NCI-H748 (cell line): Measurements from ENCODE around the gene ALOX5.
A peak's percentile ranks its signal among the peaks of the same experiment; 100 is the strongest.
"Not testable (repeated sequence)": the region's sequence is repeated elsewhere in the genome, so short reads cannot be mapped to it uniquely, and the experiment has no call there.

ENCODE experiments used
- DNase-seq: peaks from one replicate; lab custom pipeline; 2025; ENCODE audit not compliant: unreplicated experiment; lab: John Stamatoyannopoulos, UW

The ALOX5 gene

DNA sequence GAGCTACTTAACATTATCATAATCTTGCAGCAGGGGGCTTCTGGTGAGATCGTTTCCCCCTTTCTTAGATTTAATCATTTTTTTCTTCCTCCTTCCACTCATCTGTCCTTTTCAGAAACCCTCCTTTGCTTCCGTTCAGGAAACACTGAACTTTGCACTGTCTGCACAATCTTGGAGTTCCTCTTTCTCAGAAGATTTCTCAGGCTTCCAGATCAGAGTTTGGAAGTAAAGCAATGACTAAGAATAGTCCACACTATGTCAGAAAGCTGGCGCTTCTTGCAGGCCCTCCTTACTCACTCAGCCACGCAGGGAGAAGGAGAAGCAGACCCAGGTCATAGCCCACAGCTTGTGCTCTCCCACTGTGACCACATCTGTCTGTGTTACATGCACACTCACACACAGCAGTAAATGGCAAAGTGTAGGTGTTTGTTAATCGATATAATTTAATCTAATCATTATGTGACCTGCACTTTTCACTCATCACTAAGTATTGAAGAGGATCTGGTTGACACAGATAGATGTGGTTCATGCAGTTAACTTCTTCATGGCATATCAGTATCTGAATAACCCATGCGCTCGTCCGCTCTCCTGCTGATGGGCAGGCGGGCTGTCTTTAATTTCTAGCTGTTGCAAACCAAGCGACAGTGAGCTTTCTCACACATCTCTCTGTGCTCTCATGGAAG is 30.2 kb downstream of the ALOX5 start:
- DNase-seq, result no peak

GRCh38 chr10:45404770-45405120 is 30.7 kb downstream of the ALOX5 start:
- no peak for DNase-seq

- DNase-seq, result no peak
Measured at GRCh38 chr10:45407542-45407941, 33.5 kb downstream of the ALOX5 start.

- DNase-seq, result no peak
Measured at GRCh38 chr10:45408421-45409319, 34.7 kb downstream of the ALOX5 start.

DNA sequence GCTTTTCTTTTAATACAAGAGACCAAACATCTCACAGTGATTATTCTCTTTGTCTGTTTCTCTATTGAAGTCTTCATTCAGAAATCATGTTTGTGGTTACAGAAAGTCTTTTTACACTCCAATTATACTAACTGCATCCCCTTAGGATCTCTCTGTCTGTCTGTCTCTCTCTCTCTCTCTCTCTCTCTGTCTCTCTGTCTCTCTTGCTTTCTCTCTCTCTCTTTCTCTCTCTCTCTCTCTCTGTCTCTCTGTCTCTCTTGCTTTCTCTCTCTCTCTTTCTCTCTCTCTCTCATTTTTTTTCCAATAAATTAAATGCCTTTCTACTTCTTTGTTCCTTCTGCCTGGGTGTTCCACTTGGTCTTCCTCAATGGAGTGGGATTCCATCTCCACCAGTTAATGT is 35.3 kb downstream of the ALOX5 start:
- DNase-seq, result not testable (repeated sequence)

DNA sequence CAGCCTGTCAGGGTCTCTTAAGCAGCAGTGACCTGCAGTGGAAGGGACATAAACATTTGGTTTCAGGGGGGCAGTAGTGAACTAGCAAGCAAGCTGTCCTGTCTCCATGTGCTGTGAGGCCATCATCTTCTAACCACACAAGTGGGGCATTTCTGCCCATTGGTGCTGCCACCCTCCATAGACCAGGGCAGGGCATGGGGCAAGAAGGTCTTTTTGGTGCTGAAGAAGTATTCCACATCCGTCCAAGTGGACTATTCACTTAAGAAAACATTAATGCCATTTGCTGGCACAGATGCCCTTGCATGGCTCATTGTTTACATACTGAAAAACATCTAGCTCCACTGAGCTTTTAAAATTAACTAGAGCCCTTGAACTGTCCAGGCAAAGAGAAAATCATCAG is 35.8 kb downstream of the ALOX5 start:
- no peak for DNase-seq

DNA sequence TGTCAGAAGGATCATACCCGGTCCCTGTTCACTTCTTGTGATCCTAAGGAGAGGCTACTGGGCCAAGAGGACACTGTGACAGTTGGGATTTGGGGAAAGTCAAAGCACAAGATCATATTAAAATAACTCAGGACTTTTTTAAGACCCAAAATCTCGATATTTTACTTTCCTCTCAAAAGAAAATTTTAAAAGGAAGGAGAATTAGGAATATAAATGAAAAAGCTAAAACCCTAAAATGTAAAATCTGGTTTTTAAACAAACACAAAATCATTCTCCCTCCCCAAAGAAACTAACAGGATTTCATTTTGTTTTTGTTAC is 36.4 kb downstream of the ALOX5 start:
- no peak for DNase-seq

- DNase-seq, result no peak
Measured at GRCh38 chr10:45410807-45411606, 37.0 kb downstream of the ALOX5 start.

- DNase-seq, result no peak
Measured at GRCh38 chr10:45411607-45411940, 37.6 kb downstream of the ALOX5 start.

DNA sequence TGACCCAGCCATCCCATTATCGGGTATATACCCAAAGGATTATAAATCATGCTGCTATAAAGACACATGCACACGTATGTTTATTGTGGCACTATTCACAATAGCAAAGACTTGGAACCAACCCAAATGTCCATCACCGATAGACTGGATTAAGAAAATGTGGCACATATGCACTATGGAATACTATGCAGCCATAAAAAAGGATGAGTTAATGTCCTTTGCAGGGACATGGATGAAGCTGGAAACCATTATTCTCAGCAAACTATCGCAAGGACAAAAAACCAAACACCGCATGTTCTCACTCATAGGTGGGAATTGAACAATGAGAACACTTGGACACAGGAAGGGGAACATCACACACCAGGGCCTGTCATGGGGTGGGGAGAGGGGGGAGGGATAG is 41.0 kb downstream of the ALOX5 start:
- DNase-seq, result not testable (repeated sequence)

- no peak for DNase-seq
Measured at GRCh38 chr10:45416603-45417002, 42.6 kb downstream of the ALOX5 start.

- DNase-seq, result no peak
Measured at GRCh38 chr10:45417746-45418145, 43.7 kb downstream of the ALOX5 start.

DNA sequence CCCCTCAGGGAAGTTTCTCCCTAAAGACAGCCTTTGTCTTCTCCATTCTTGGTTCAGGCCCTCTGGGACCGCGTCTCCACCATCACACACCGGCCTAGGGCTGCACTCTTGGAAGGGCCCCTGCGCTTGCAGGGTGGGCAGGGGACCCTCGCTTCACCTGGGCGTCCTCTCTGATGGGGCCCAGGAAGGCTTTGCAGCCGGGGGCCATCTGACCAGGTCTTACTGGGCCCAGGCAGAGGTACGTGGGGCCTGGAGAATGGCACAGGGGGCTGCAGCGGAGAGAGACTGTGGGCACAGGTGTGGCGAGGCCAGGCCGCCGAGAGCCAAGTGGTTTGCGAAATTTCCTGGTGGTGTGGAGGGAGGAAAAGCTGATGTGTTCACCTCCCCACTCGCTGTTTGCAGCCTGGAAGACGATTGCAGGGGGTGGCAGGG is 44.4 kb downstream of the ALOX5 start:
- DNase-seq, result no peak

DNA sequence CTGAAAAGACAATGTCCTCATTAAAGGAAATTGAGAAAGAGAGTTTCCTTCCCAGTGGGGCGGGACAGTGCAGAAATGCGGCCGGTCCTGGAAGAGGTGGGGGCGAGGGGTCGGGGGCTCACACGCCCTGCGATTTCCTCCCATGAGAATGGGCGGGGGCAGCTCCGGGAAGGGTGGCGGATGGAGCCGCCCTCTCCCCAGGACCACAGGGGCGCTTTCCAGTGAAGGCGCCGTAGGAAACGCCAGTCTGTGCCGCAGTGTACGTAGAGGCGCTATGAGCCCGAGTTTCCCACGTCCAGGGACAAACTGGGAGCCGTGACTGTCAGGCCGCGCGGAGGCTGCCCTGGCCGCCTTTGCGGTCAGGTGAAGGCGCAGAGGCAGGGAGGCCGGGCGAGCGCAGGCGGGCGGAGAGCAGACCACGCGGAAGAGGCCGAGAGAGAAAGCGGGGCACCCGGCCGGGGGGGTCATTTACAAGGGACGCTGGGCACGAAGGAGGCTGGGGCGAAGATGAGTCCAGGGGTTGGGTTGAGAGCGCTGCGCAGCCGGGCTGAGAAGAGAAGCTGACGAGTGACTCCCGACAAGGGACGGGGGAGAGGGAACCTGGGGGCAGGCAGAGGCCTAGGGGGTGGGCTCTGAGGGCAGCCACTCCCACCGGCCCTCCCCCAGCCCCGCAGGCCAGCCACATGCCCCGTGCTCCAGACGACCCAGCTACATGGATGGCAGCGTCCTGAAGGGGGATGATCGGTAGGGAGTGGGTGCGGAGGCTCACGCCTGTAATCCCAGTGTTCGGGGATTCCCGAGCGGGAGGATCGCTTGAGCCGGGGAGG is 45.0 kb downstream of the ALOX5 start:
- DNase-seq, result no peak

DNA sequence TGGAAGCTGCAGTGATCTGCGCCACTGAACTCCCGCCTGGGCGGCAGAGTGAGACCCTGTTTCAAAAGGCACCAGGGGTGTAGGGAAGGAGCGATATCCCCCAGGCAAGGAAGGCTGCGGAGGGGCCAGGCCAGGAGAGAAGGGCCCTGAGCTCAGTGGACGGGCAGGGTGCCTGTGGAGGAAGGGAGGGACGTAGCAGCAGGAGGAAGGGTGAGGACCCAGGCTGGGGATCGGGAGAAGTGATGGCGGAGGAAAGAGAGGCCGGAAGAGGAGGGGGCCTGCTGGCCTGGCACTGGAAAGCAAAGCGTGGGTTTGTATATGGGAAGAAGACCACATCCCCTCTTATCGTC is 45.6 kb downstream of the ALOX5 start:
- no peak for DNase-seq

GRCh38 chr10:45420453-45421192 is 46.6 kb downstream of the ALOX5 start:
- peak; percentile 1 for DNase-seq

- DNase-seq, result no peak
Measured at GRCh38 chr10:45421221-45422097, 47.4 kb downstream of the ALOX5 start.

DNA sequence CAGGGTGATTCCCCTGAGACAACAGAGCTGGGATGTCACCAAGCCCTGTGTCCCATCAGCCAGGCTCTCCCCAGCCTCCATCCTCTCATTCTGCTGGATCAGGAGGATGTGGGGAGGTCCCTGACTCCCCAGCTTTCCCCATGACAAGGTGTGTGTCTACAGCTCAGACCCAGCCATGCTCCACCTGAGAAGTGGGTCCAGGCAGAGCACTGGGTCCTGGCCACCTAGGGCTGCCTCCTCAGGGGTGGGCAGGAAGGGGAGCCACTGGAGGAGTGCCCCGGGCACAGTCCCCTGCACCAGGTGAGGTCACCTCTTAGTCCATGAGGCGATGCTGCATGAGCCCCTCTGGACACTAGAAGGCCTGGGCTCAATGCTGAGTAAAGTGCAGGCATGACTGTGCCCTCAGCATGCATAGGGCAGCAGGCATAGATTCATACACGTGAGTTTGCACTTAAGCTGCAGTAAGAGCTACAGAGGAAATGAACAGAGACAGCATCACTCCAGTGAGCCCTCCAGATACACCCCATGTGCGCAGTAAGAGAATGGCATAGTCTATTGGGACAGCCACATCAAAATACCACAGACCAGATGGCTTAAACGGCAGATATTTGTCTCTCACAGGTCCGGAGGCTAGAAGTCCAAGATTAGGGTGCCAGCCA is 48.3 kb downstream of the ALOX5 start:
- no peak for DNase-seq
